GM21529 (cell line): ENCODE measurements around the gene L3MBTL4.

Experiments
- ATAC-seq: cut with Tn5 transposase; IDR thresholded peaks from one replicate; pipeline ENCODE4 v1.9.1; 2021; ENCODE audit not compliant: unreplicated experiment

L3MBTL4 gene

DNA sequence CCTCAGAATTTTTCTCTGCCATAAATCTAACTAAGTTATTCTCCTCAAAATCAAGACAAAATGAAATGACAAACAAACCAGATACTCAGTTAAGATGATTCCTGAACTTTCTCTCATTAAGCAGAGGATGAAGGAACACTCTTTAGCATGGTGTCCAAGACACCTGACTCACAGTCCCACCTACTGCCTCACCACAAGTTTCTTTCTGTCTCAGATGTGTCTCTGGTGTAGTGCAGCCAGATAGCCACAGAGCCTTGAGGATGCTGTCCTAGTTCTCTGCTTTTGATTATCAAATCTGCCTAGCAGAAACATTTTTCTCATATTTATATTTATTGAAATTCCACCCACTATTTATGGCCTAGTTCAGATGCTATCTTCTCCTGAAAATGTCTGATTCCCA lies 415.8 kb downstream of the L3MBTL4 start:
- ATAC-seq, result peak; percentile 98

- peak; percentile 25 for ATAC-seq
These were observed 416.4 kb downstream of the L3MBTL4 start for GRCh38 chr18:5998166-5998881.

DNA sequence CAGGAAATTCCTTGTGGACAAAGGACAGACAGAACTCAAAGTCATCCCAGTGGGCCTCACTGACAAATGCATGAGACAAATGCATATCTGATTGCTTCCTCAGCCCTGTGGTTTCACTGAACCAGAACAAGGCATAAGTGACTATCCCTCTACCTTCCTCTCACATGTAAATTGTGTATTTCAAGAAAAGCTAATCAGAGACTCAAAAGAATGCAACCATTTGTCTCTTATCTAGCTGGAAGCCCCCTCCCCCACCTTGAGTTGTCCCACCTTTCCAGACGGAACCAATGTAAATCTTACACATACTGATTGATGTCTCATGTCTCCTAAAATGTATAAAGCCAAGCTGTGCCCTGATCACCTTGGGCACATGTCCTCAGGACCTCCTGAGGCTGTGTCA lies 417.4 kb downstream of the L3MBTL4 start:
- no peak for ATAC-seq

- no peak for ATAC-seq
These were observed 419.1 kb downstream of the L3MBTL4 start for GRCh38 chr18:5995626-5996025.

GRCh38 chr18:5993938-5994337 lies 420.8 kb downstream of the L3MBTL4 start:
- ATAC-seq, result no peak

GRCh38 chr18:5992381-5992780 lies 422.3 kb downstream of the L3MBTL4 start:
- no peak for ATAC-seq

DNA sequence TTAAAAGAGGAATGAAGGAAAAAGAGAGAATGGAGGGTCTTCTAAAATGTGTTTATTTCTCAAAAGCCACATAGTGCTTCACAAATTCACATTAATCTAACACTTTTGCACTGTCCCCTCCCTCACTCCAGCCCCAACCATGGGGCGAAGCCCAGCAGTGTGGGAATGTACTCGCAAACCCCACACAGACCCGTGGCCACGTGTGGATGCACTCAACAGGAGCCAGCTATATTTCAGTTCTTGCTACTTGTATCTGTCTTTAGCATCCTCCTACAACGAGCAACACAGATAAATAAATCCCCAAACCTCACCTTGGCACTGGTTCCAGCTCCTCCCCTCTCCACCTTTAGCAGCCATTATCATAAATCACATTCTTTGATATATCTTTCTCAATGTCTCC lies 427.5 kb downstream of the L3MBTL4 start:
- ATAC-seq, result no peak

DNA sequence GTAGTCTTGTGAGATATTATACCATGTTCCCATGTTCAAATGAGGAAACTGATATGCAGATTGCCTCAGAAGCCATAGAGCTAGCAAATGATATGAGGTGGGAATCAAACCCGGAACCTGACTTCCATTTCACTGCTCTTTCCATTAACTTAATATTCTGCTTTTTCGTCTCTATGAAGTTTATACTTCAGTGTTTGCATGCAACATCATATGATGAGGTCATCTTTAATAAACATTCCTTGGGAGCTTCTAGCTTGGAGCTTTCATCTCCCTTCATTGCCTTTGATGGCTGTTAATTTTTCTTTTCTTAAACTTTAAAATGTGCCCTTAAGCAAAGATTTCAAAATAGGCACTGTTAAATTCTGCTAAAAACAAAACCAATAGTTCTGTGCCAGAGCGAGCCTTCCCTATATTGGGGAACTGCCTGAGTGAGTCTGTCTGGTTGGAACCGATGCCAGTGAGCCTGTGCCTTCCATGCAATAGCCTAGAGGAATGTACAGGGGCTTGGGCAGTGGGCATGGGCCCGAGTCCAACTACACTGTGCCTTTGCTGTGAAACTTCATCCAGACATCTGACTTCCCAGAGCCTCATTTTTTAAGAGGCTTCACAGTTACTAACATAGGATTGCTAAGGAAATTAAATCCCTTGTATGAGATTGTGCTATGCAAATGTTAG lies 428.3 kb downstream of the L3MBTL4 start:
- no peak for ATAC-seq

GRCh38 chr18:5984245-5984644 lies 430.5 kb downstream of the L3MBTL4 start:
- ATAC-seq, result no peak

DNA sequence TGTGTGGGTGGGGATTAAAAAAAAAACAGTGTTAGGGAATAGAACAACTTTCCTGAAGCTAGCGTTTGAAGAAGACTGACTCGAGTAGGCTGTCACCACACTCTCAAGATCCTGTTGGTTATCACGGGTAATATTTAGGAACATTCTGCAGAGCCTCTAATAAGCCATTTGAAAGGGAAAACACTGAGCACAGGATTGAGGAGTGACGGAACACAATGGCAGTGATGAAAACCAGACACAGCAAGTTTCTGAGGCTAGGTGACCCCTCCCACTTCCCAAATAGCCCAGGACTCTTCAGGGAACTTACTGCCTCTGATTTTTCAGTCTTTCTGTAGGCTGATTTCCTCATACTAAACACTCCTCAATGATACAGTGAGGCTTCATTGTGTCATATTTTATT lies 431.2 kb downstream of the L3MBTL4 start:
- no peak for ATAC-seq

- no peak for ATAC-seq
These were observed 432.4 kb downstream of the L3MBTL4 start for GRCh38 chr18:5982332-5982731.

DNA sequence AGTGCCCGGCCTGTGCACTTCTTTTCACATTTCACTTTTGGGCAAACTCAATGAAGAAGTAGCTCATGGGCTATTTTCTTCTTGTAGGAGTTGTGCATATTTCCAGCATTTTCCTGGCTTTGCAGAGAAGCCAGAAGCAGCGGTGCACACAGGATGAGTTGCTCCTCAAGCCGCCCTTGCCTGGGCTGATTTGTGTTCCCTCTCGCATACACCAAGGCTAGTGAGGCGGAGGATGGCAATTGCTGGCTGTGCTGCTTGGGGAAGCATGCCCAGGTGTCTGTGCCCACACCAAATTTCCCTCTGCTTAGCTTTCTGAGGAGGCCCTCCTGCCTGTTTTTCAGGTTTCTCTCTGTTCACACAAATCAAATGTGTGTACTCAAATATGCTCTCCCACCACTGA lies 434.0 kb downstream of the L3MBTL4 start:
- ATAC-seq, result no peak

DNA sequence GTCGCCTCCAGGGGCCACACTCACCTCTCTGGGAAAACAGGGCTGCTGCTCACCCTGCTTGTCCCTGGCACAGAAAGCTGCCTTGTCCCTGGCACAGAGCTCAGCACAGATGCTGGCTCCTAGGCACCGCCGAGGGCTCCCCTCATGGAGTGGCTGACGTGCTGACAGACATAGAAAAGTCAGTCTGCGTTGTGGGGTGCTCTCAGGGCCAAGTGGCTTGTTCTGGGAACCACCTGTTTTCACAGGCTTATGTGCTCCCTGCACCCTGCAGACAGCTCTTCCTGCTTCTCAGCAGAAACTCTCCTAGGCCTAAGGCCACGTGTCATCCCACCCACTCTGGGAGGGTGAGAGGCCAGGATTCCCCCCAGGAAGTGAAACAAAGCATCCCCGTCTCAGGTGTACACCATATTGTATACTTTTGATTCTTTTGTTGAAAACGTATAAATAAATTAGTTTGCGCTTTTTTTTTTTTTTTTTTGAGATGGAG lies 434.7 kb downstream of the L3MBTL4 start:
- peak; percentile 72 for ATAC-seq

DNA sequence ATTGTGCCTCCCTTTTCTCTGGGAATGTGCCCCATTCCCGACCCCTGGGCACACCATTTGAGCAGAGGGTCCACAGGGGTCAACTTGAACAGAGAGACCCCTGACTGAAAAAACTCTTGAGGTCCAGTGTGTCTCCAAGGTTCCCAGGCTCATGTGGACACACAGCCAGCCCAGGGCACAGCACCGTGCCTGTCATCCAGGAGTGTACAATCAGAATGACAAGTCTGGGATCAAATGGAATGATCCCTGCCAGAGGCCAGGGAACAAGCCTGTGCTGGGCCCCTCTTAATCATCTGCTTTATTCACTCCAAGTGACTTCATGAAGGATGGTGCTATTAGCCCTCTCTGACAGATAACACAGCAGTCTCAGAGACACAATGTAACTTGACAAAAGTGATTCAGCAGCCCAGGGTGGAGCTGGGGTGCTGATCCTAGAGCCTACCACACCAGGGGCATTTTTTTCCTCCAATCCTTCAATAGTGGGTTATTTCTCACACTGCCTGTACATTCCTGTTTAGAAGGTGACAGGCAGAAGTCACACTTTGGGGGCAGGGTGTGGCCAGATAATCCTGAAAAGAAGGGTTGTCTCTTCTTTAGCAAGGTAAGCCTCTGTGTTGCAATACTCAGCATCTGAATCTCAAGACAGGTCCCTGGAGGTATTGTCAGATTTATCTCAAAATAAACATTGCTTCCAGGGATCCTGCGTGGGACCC lies 435.4 kb downstream of the L3MBTL4 start:
- no peak for ATAC-seq

GRCh38 chr18:5977022-5977421 lies 437.7 kb downstream of the L3MBTL4 start:
- no peak for ATAC-seq

DNA sequence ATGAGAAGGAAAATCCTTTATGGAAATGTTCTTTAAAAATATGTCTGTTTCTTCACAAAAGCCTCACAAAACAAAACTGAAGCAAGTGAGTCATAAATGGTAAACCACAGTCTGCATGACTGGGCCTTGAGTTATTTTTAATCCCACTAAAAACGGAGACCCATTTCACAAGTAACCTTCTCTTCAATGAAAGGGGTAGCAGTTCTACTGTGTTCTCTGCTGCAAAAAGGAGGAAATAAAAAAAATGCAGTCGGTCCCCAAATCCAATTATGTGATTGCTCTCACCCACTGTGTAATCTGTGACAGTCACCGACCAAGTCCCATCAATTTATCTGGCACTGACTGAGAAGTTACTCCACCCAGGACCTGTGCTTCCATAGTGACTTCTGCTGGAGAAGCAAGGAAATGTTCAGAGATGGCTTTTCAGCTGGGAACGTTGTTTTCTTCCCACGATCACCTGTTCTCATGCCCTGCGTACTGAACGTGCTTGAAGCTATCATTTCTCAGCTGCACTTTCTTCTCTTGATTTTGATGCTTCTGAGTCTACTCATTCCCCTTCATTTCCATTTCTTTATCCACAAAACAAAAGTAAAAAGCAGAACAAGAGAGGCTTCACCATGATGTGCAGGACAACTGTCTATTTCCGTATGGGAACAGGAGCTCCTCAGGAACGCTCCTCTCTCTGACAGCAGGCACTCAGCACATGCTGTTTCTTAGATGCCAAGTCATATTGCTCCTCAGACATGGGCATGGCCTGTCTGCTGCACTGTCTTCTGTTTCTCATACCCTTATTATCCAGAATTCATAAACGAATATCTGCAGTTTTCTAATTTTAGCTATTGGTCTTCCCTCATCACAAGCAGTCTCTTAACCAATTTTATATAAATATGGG lies 439.4 kb downstream of the L3MBTL4 start:
- peak; percentile 70 for ATAC-seq

DNA sequence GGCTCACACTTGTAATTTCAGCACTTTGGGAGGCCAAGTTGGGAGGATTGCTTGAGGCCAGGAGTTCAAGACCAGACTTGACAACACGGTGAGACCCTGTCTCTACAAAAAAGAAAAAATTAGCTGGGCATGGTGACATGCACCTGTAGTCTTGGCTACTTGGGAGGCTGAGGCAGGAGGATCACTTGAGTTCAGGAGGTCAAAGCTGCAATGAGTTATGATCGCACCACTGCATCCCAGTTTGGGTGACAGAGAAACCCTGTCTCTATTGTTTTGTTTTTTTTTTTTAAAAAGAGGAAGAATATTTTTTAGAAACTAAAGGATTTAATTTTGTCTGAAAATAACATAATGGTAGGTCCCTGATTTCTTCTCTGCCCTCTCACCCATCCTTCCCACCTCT lies 440.0 kb downstream of the L3MBTL4 start:
- peak; percentile 9 for ATAC-seq

GRCh38 chr18:5973099-5973498 lies 441.6 kb downstream of the L3MBTL4 start:
- ATAC-seq, result no peak

- ATAC-seq, result peak; percentile 52
These were observed 442.4 kb downstream of the L3MBTL4 start for GRCh38 chr18:5972298-5972697.

- ATAC-seq, result no peak
These were observed 444.7 kb downstream of the L3MBTL4 start for GRCh38 chr18:5969989-5970403.
